Activated T-helper 1 cell treated with anti-CD3 and anti-CD28 coated beads, Interleukin-12 subunit alpha, Interleukin-12 subunit beta, Interleukin-2, Interleukin-4 antibody, amounts not matched to agents 30 ng/mL and 10 ng/mL and 1 ng/mL, durations not matched to agents 14 hours and 24 hours and 36 hours (primary cell): ENCODE data around the gene GALNT9. TPM values are rescaled to one million over a fixed set of nuclear protein-coding genes. Genes with fewer than 3 reads are reported as not detected.
"Not testable (repeated sequence)": the region's sequence is repeated elsewhere in the genome, so short reads cannot be mapped to it uniquely, and the experiment has no call there.

Source experiments
- DNase-seq: peaks from one replicate; pipeline ENCODE4 v3.0.0; 2021; ENCODE audit warnings: low spot score
- H3K27ac Mint-ChIP-seq: one replicate; pipeline ENCODE4 v1.8.0; 2021; ENCODE audit warnings: mild to moderate bottlenecking, mixed read lengths
- H3K27me3 Mint-ChIP-seq: one replicate; pipeline ENCODE4 v1.8.0; 2022; ENCODE audit warnings: mild to moderate bottlenecking, moderate library complexity, mixed read lengths; ENCODE audit not compliant: insufficient read depth
- H3K36me3 Mint-ChIP-seq: one replicate; pipeline ENCODE4 v1.8.0; 2021; ENCODE audit warnings: low read depth, mixed read lengths
- H3K4me1 Mint-ChIP-seq: one replicate; pipeline ENCODE4 v1.8.0; 2021; ENCODE audit warnings: low read depth, mixed read lengths
- H3K4me3 Mint-ChIP-seq: one replicate; pipeline ENCODE4 v1.8.0; 2021; ENCODE audit warnings: mild to moderate bottlenecking, moderate library complexity, mixed read lengths
- H3K9me3 Mint-ChIP-seq: one replicate; pipeline ENCODE4 v1.8.0; 2021; ENCODE audit warnings: mixed read lengths
- intact Hi-C: fragments of 100-400 bp; cut with micrococcal nuclease; formaldehyde crosslinking; loops from one replicate; pipeline ENCODE4 v1.15.1; 2024
- total RNA-seq: library from RNA; stranded (reverse); gene quantifications from 2 replicates; pipeline ENCODE4 v1.2.3, GENCODE V29; 2022

Gene GALNT9
- total RNA-seq, 1 donor from 2014 or later: not detected

GRCh38 chr12:132149526-132149925, 179.9 kb downstream of the GALNT9 start:
- H3K4me3 Mint-ChIP-seq, H3K9me3 Mint-ChIP-seq, H3K27me3 Mint-ChIP-seq, DNase-seq, H3K27ac Mint-ChIP-seq: not testable (repeated sequence)
- Mint-ChIP-seq H3K36me3 (peaks cover 14% of the 10 kb centered on the region), H3K4me1 (peaks cover 12% of the 10 kb centered on the region)
- intact Hi-C loops: loop anchor here (10.0 kb wide), 1 partner anchor 535 kb away; the partner anchor contains the start of genes POLE and PXMP2

GRCh38 chr12:132148368-132149045, 180.9 kb downstream of the GALNT9 start:
- H3K27ac Mint-ChIP-seq: no peak overlapping the region
- peaks cover 2% of the 10 kb centered on the region for H3K27me3 Mint-ChIP-seq
- H3K4me1 Mint-ChIP-seq: peaks cover 12% of the 10 kb centered on the region
- no peaks in the 10 kb centered on the region for H3K9me3 Mint-ChIP-seq
- H3K36me3 Mint-ChIP-seq: peaks cover 14% of the 10 kb centered on the region
- H3K4me3 Mint-ChIP-seq: no peak overlapping the region
- intact Hi-C loops: loop anchor here (10.0 kb wide), 1 partner anchor 536 kb away; the partner anchor contains the start of genes POLE and PXMP2
- no peak for DNase-seq

- Mint-ChIP-seq H3K9me3 (no peaks in the 10 kb centered on the region), H3K27ac (no peak overlapping the region), H3K36me3 (peaks cover 16% of the 10 kb centered on the region), H3K4me3 (no peak overlapping the region), H3K27me3 (peaks cover 2% of the 10 kb centered on the region), H3K4me1 (peaks cover 12% of the 10 kb centered on the region)
- DNase-seq: no peak
- intact Hi-C loops: loop anchor here (10.0 kb wide), 1 partner anchor 537 kb away; the partner anchor contains the start of genes POLE and PXMP2
Observed at GRCh38 chr12:132147423-132148367, 181.7 kb downstream of the GALNT9 start.

GRCh38 chr12:132146772-132147422, 182.5 kb downstream of the GALNT9 start:
- Mint-ChIP-seq H3K27me3 (peaks cover 2% of the 10 kb centered on the region), H3K4me3 (peak overlapping the region; percentile 90), H3K27ac (no peak overlapping the region), H3K9me3 (no peaks in the 10 kb centered on the region), H3K4me1 (peaks cover 12% of the 10 kb centered on the region), H3K36me3 (peaks cover 18% of the 10 kb centered on the region)
- DNase-seq: no peak
- intact Hi-C loops: loop anchor here (10.0 kb wide), 1 partner anchor 538 kb away; the partner anchor contains the start of genes POLE and PXMP2

Other genes starting within 250 kb of the GALNT9 start
- 48.8 and 55.0 TPM in 2 replicates for gene DDX51, start 185.3 kb downstream of the GALNT9 start, total RNA-seq
- 49.5 and 51.3 TPM in 2 replicates for gene NOC4L, start 185.1 kb downstream of the GALNT9 start, total RNA-seq
- 75.8 and 80.2 TPM in 2 replicates for gene FBRSL1, start 160.6 kb upstream of the GALNT9 start, total RNA-seq